ENCODE data around the gene ATP11A.

- no peak for TF ChIP-seq SIX5 (IDR thresholded peaks at IDR 0.05; ENCODE audit: borderline replicate concordance in 1 of 2, insufficient read depth in 1 of 2, low read depth in 1 of 2, low read length in 2 of 2)
- TF ChIP-seq SIN3A (IDR thresholded peaks at IDR 0.05; ENCODE audit: borderline replicate concordance in 2 of 2, control insufficient read depth in 1 of 2, low read depth in 2 of 2, low read length in 2 of 2) = no peak
- no peak for TF ChIP-seq EGR1 (conservative IDR thresholded peaks at IDR 0.05)
These were observed 163.0 kb downstream of the ATP11A start for GRCh38 chr13:112852808-112853207.
